Kidney (tissue), 14 donors: ENCODE measurements around the gene POLR2F. TPM values are rescaled to one million over a fixed set of nuclear protein-coding genes. Genes with fewer than 3 reads are reported as not detected.

Source experiments
- DNase-seq, 5 donors: peaks; one replicate each; pipeline ENCODE4 v3.0.0-alpha.2; 2013 to 2020
- FAIRE-seq: peaks from 2 replicates; lab custom pipeline; 2012; peaks lifted over from hg19 to GRCh38; lab: Jason Lieb, UNC
- H3K27ac ChIP-seq, 2 donors: one replicate each; pipeline ENCODE4 v1.7.0; 2013; ENCODE audit warnings: low read depth in 2 of 2, low read length in 2 of 2, inconsistent platforms in 1 of 2
- H3K27me3 ChIP-seq: one replicate; pipeline ENCODE4 v1.7.1; 2013; ENCODE audit warnings: low read length, inconsistent platforms; ENCODE audit not compliant: control insufficient read depth, insufficient read depth
- H3K36me3 ChIP-seq, 3 donors: one replicate each; pipeline versions ENCODE4 v1.7.0 to v1.7.1; 2013; ENCODE audit warnings: low read length in 3 of 3, control low read depth in 1 of 3, inconsistent platforms in 1 of 3; ENCODE audit not compliant: insufficient read depth in 3 of 3, control insufficient read depth in 2 of 3
- H3K4me1 ChIP-seq, 3 donors: one replicate each; pipeline versions ENCODE4 v1.7.0 to v1.7.1; 2013; ENCODE audit warnings: low read length in 3 of 3, inconsistent platforms in 1 of 3, low read depth in 1 of 3; ENCODE audit not compliant: control insufficient read depth in 2 of 3, insufficient read depth in 2 of 3
- H3K4me3 ChIP-seq, 3 donors: one replicate each; pipeline versions ENCODE4 v1.7.0 to v1.8.1; 2013; ENCODE audit warnings: low read length in 3 of 3, control low read depth in 1 of 3, inconsistent platforms in 1 of 3
- H3K9ac ChIP-seq, 3 donors: one replicate each; pipeline versions ENCODE4 v1.7.0 to v1.7.1; 2013; ENCODE audit warnings: low read length in 3 of 3, control low read depth in 1 of 3, inconsistent platforms in 1 of 3
- H3K9me3 ChIP-seq, 3 donors: one replicate each; pipeline versions ENCODE4 v1.7.0 to v1.7.1; 2013; ENCODE audit warnings: low read length in 3 of 3, control low read depth in 1 of 3, inconsistent platforms in 1 of 3; ENCODE audit not compliant: control insufficient read depth in 2 of 3, insufficient read depth in 1 of 3
- CTCF ChIP-seq: IDR thresholded peaks from 3 replicates; pipeline ENCODE4 v1.5.1; 2012; ENCODE audit warnings: mild to moderate bottlenecking, moderate library complexity, borderline replicate concordance; ENCODE audit not compliant: insufficient read depth; ENCODE audit errors: extremely low read depth
- intact Hi-C: fragments of 100-400 bp; cut with DNase I; formaldehyde crosslinking; loops from one replicate; pipeline ENCODE4 v1.11.1; 2022
- polyA plus RNA-seq: library from polyadenylated mRNA; stranded (reverse); fragments of 350-450 nt; fragmentation: Illumina TruSeq; extraction: RNeasy Lipid Tissue Mini Kit (QIAGEN cat#74804); gene quantifications from one replicate; pipeline ENCODE4 v1.2.3, GENCODE V29; 2014; ENCODE audit warnings: low read depth, low replicate concordance; ENCODE audit not compliant: insufficient read depth
- total RNA-seq: library from RNA; stranded (reverse); fragmentation: NEBNext Ultra II Directional; extraction: Animal tissue kit (Norgen Biotek cat#: 25700); gene quantifications from one replicate; pipeline ENCODE4 v1.2.1, GENCODE V29; 2021
- donor health status: control.
- donor health status: control.
- donor health status: control.
- donor health status: control.
- donor health status: control.
- donor health status: DM: yes; HTN: yes; CAD: no.
- donor health status: Normal renal cell carcinoma (clear cell type).

POLR2F gene
- total and polyA plus RNA-seq, 2 donors from 2014 or later = 57.9 to 121 TPM

- Histone ChIP-seq H3K27me3 (peaks cover 3% of the 10 kb centered on the region), H3K4me1 (peaks cover 0 to 7% (median 0%) of the 10 kb centered on the region in 3 donors), H3K27ac (no peak overlapping the region), H3K9me3 (no peaks in the 10 kb centered on the region), H3K36me3 (no peaks in the 10 kb centered on the region), H3K9ac (no peak overlapping the region), H3K4me3 (no peak overlapping the region)
- TF ChIP-seq CTCF = no peak
- intact Hi-C loops = no loop called here
- FAIRE-seq (no peak), DNase-seq (peak in 3 of 5 donors; percentile 46 to 53 (median 47))
Observed at GRCh38 chr22:37982938-37983859, 29.7 kb downstream of the POLR2F start.

DNA sequence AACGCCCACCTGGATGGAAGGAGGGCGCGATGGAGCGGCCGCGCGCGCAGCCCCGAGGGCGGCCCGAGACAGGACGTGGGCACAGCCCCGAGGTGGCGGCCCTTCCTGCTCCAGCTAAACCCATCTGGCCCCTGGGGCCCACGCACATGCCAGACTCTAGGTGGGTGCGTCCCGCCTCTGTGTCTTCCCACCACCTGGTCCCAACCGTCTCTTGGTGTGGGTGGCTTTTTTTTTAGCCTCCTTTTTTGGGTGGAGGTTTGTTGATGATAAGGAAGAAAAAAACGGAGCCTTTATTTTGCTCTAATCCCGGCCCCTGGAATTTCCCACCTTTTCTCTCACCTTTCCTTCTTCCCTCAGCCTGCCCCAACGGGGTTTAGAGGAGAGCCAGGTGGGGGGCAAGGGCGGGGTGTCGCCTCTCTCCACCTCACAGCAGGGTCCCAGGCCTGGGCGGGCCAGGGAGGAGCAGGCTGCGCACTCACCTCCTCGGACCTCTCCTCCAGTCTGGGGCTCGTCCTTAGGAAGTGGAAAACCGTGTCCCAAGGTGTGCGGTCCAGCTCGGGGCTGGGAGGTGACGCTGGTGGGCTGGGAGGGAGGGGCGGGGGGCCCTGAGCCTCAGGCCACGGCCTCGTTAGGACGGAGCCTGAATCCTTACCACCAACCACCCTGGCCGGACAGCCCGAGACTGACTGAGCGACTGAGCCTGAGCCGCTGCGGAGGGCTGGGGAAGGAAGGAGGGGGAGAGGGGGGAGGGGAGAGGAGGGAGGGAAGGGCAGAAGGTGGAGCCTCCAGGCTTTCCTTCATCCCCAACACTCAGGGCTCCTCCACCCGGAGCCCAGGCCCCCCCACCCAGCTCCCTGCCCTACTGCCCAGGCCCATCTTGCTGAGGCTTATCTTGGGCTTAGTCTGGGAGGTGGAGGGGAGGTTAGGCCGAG is 30.6 kb downstream of the POLR2F start, which contains the start of gene SOX10:
TSS of gene SOX10 (minus strand) at position 696 of the 932 bp plus-strand sequence. CDS start 771 bp downstream, outside the sequence.
- peak in 1 of 5 donors; percentile 14 for DNase-seq

GRCh38 chr22:37985050-37985585 is 31.6 kb downstream of the POLR2F start:
- intact Hi-C loops = no loop called here
- H3K36me3 ChIP-seq = no peaks in the 10 kb centered on the region
- no peaks in the 10 kb centered on the region for H3K9me3 ChIP-seq
- no peak for DNase-seq
- H3K4me3 ChIP-seq = no peak overlapping the region
- peaks cover 0 to 7% (median 0%) of the 10 kb centered on the region in 3 donors for H3K4me1 ChIP-seq
- no peak overlapping the region for H3K9ac ChIP-seq
- no peak overlapping the region for H3K27ac ChIP-seq
- H3K27me3 ChIP-seq = peaks cover 3% of the 10 kb centered on the region
- no peak for FAIRE-seq
- TF ChIP-seq CTCF = no peak

More for the DNA sequence above, 30.6 kb downstream of the POLR2F start, which contains the start of gene SOX10:
- no peak within 1 kb of the TSS for H3K4me3 ChIP-seq
- no peak for TF ChIP-seq CTCF
- intact Hi-C loops = no loop called here
- H3K9ac ChIP-seq = no peak within 1 kb of the TSS
- H3K27me3 ChIP-seq = peaks cover 3% of the 10 kb centered on the region
- peaks cover 0 to 7% (median 0%) of the 10 kb centered on the region in 3 donors for H3K4me1 ChIP-seq
- H3K36me3 ChIP-seq = no peaks in the 10 kb centered on the region
- no peaks in the 10 kb centered on the region for H3K9me3 ChIP-seq
- H3K27ac ChIP-seq = no peak within 1 kb of the TSS
- FAIRE-seq = no peak
